ENCODE data around the gene ILDR1. TPM values are rescaled to one million over a fixed set of nuclear protein-coding genes. Genes with fewer than 3 reads are reported as not detected.

Gene ILDR1
- total and polyA plus RNA-seq, 8 donors = under 0.01 to 21.4 (median 0.73) TPM; not detected in 4

- WGBS, 5 donors = 11 to 42% (median 20%) methylated on average over 2 of the region's 2 CpGs
- no peak for DNase-seq
Measured at GRCh38 chr3:122024800-122025199, 2.8 kb upstream of the ILDR1 start.

GRCh38 chr3:122023335-122023910, 1.4 kb upstream of the ILDR1 start:
- Histone ChIP-seq H3K27me3 (peaks cover 0 to 55% (median 15%) of the 10 kb centered on the region in 3 donors), H3K36me3 (no peaks in the 10 kb centered on the region), H3K27ac (no peak overlapping the region), H3K4me3 (no peak overlapping the region), H3K4me1 (peaks cover 0 to 18% (median 5%) of the 10 kb centered on the region in 4 donors), H3K9me3 (no peaks in the 10 kb centered on the region)
- no peak for TF ChIP-seq EP300 (IDR thresholded peaks at IDR 0.05)
- TF ChIP-seq POLR2A (IDR thresholded peaks at IDR 0.05) = no peak
- no peak for TF ChIP-seq CTCF (IDR thresholded peaks at IDR 0.05)
- DNase-seq = no peak
- intact Hi-C loops (cut with DNase I; ENCODE audit: low total_unique reads) = no loop called here
- WGBS, 5 donors = 60 to 75% (median 67%) methylated on average over 8 of the region's 8 CpGs

More at GRCh38 chr3:122024800-122025199, 2.8 kb upstream of the ILDR1 start:
- Histone ChIP-seq H3K36me3 (no peaks in the 10 kb centered on the region), H3K4me3 (no peak overlapping the region), H3K27ac (no peak overlapping the region), H3K4me1 (peaks cover 0 to 18% (median 5%) of the 10 kb centered on the region in 4 donors), H3K9me3 (no peaks in the 10 kb centered on the region), H3K27me3 (peaks cover 0 to 42% (median 15%) of the 10 kb centered on the region in 3 donors)
- intact Hi-C loops (cut with DNase I; ENCODE audit: low total_unique reads) = no loop called here
- TF ChIP-seq POLR2AphosphoS5 (IDR thresholded peaks at IDR 0.05) = no peak

GRCh38 chr3:122021037-122021436, 1.0 kb downstream of the ILDR1 start:
- H3K4me1 ChIP-seq = peaks cover 0 to 18% (median 5%) of the 10 kb centered on the region in 4 donors
- H3K4me3 ChIP-seq = no peak overlapping the region
- intact Hi-C loops (cut with DNase I; ENCODE audit: low total_unique reads) = no loop called here
- H3K36me3 ChIP-seq = no peaks in the 10 kb centered on the region
- H3K27ac ChIP-seq = no peak overlapping the region
- no peak for DNase-seq
- peaks cover under 1 to 76% (median 26%) of the 10 kb centered on the region in 3 donors for H3K27me3 ChIP-seq
- no peaks in the 10 kb centered on the region for H3K9me3 ChIP-seq
- WGBS, 5 donors = 45 to 53% (median 48%) methylated on average over 1 of the region's 1 CpG
- TF ChIP-seq CTCF (IDR thresholded peaks at IDR 0.05) (no peak), POLR2AphosphoS5 (IDR thresholded peaks at IDR 0.05) (no peak), EP300 (IDR thresholded peaks at IDR 0.05) (no peak), POLR2A (IDR thresholded peaks at IDR 0.05) (no peak)

GRCh38 chr3:122019493-122019892, 2.6 kb downstream of the ILDR1 start:
- no peak for DNase-seq
- no peaks in the 10 kb centered on the region for H3K36me3 ChIP-seq
- intact Hi-C loops (cut with DNase I; ENCODE audit: low total_unique reads) = no loop called here
- no peaks in the 10 kb centered on the region for H3K9me3 ChIP-seq
- no peak overlapping the region for H3K27ac ChIP-seq
- peaks cover 3 to 91% (median 27%) of the 10 kb centered on the region in 3 donors for H3K27me3 ChIP-seq
- TF ChIP-seq CTCF (IDR thresholded peaks at IDR 0.05) = no peak
- no peak for TF ChIP-seq POLR2AphosphoS5 (IDR thresholded peaks at IDR 0.05)
- no peak for TF ChIP-seq POLR2A (IDR thresholded peaks at IDR 0.05)
- no peak for TF ChIP-seq EP300 (IDR thresholded peaks at IDR 0.05)
- H3K4me1 ChIP-seq = peaks cover 0 to 11% (median 5%) of the 10 kb centered on the region in 4 donors
- H3K4me3 ChIP-seq = no peak overlapping the region

- no peak for DNase-seq
- Histone ChIP-seq H3K27ac (no peak overlapping the region), H3K4me1 (peaks cover 0 to 12% (median 7%) of the 10 kb centered on the region in 4 donors), H3K27me3 (peaks cover 3 to 82% (median 22%) of the 10 kb centered on the region in 3 donors), H3K36me3 (no peaks in the 10 kb centered on the region), H3K4me3 (no peak overlapping the region), H3K9me3 (no peaks in the 10 kb centered on the region)
- intact Hi-C loops (cut with DNase I; ENCODE audit: low total_unique reads) = no loop called here
- WGBS, 5 donors = 71 to 88% (median 76%) methylated on average over 1 of the region's 1 CpG
- no peak for TF ChIP-seq EP300 (IDR thresholded peaks at IDR 0.05)
- TF ChIP-seq CTCF (IDR thresholded peaks at IDR 0.05) = no peak
- TF ChIP-seq POLR2AphosphoS5 (IDR thresholded peaks at IDR 0.05) = no peak
- no peak for TF ChIP-seq POLR2A (IDR thresholded peaks at IDR 0.05)
Measured at GRCh38 chr3:122014741-122015140, 7.3 kb downstream of the ILDR1 start.
